K562 (cell line): ENCODE results near the gene OR10D3. TPM values are rescaled to one million over a fixed set of nuclear protein-coding genes. Genes with fewer than 3 reads are reported as not detected.
A peak's percentile ranks its signal among the peaks of the same experiment; 100 is the strongest.

Experiments used
- ATAC-seq: fragments of 200-7000 bp; cut with Tn5 transposase; 3 replicates; pipeline ENCODE4 v1.9.1; 2020; ENCODE audit warnings: moderate library complexity
- BruUV-seq: library from RNA; stranded (reverse); fragments of 400-500 nt; replicated peaks from 2 replicates; lab custom pipeline; 2021; lab: Mats Ljungman, UMichigan
- CTCF ChIA-PET: fragments of 300-600 bp; formaldehyde crosslinking; extraction: SDS; loops from one replicate; lab custom pipeline; 2021; ENCODE audit warnings: low intra/inter-chr PET ratio; lab: Yijun Ruan, JAX
- POLR2A ChIA-PET: fragments of 300-600, 350-650 bp; sonication (Branson Sonifier 250); formaldehyde crosslinking; extraction: SDS; loops from one replicate; lab custom pipeline; 2021; ENCODE audit warnings: antibody characterized with exemption, inconsistent platforms; lab: Yijun Ruan, JAX
- DNase-seq, 4 experiments: peaks; one replicate each; pipeline versions ENCODE4 v3.0.0 to v3.0.0-alpha.2; 2011 to 2018; ENCODE audit warnings: low spot score in 3 of 4, mixed read lengths in 3 of 4; ENCODE audit errors: extremely low read depth in 1 of 4
- FAIRE-seq: peaks from 2 replicates; lab custom pipeline; 2011; peaks lifted over from hg19 to GRCh38; lab: Jason Lieb, UNC
- H2AFZ ChIP-seq: 2 replicates; pipeline ENCODE4 v1.6.0; 2011; ENCODE audit warnings: low read depth, low read length, control low read depth, inconsistent platforms
- H3K27ac ChIP-seq: fragments of 200-600 bp; 3 replicates; pipeline ENCODE4 v1.8.0; 2011; ENCODE audit warnings: low read depth, mild to moderate bottlenecking, control low read depth, inconsistent platforms, low read length, moderate library complexity, mixed read lengths; ENCODE audit errors: extremely low read depth
- H3K27me3 ChIP-seq, 2 experiments: fragments of 300-600 bp in 1 of 2; 2 replicates in 1 of 2; 3 replicates in 1 of 2; pipeline versions ENCODE4 v1.6.0 to v1.8.0; 2011; ENCODE audit warnings: inconsistent platforms in 2 of 2, low read length in 2 of 2, mild to moderate bottlenecking in 1 of 2, mixed read lengths in 1 of 2, moderate library complexity in 1 of 2; ENCODE audit not compliant: control insufficient read depth in 2 of 2, insufficient read depth in 2 of 2
- H3K36me3 ChIP-seq: fragments of 300-600 bp; 3 replicates; pipeline ENCODE4 v1.8.0; 2011; ENCODE audit warnings: mild to moderate bottlenecking, low read length, inconsistent platforms; ENCODE audit not compliant: control insufficient read depth, insufficient read depth
- H3K4me1 ChIP-seq, 2 experiments: fragments of 200-600 bp in 1 of 2; replicated peaks in 1 of 2; 2 replicates in 1 of 2; 3 replicates in 1 of 2; pipeline versions ENCODE4 v1.5.1 to v1.8.0; 2011; ENCODE audit warnings: inconsistent platforms in 2 of 2, low read length in 2 of 2, mild to moderate bottlenecking in 1 of 2, mixed read lengths in 1 of 2, moderate library complexity in 1 of 2; ENCODE audit not compliant: control insufficient read depth in 2 of 2, insufficient read depth in 2 of 2
- H3K4me2 ChIP-seq: 2 replicates; pipeline ENCODE4 v1.6.1; 2011; ENCODE audit warnings: low read length, control low read depth, inconsistent platforms, mixed read lengths; ENCODE audit not compliant: insufficient read depth
- H3K4me3 ChIP-seq: fragments of 200-600 bp; sonication (generic), shearing (Covaris generic); 2 replicates; pipeline ENCODE4 v1.5.1; 2016; ENCODE audit warnings: control low read depth, inconsistent platforms
- H3K79me2 ChIP-seq: fragments of 200-600 bp; 3 replicates; pipeline ENCODE4 v1.8.0; 2011; ENCODE audit warnings: low read length, inconsistent platforms; ENCODE audit not compliant: control insufficient read depth, insufficient read depth
- H3K9ac ChIP-seq, 2 experiments: 2 replicates each; pipeline versions ENCODE4 v1.6.0 to v1.6.1; 2011; ENCODE audit warnings: low read depth in 2 of 2, low read length in 2 of 2, control low read depth in 1 of 2, inconsistent platforms in 1 of 2, mild to moderate bottlenecking in 1 of 2, mixed read lengths in 1 of 2; ENCODE audit not compliant: insufficient read depth in 1 of 2
- H3K9me1 ChIP-seq: one replicate; pipeline ENCODE4 v1.6.0; 2011; ENCODE audit warnings: inconsistent platforms, mild to moderate bottlenecking, low read length, moderate library complexity; ENCODE audit not compliant: control insufficient read depth, insufficient read depth
- H3K9me3 ChIP-seq: replicated peaks from 2 replicates; pipeline ENCODE4 v1.5.1; 2011; ENCODE audit warnings: low read depth, low read length, inconsistent platforms; ENCODE audit not compliant: control insufficient read depth, insufficient read depth
- H4K20me1 ChIP-seq: replicated peaks from 2 replicates; pipeline ENCODE4 v1.6.1; 2011; ENCODE audit warnings: low read length, inconsistent platforms, mixed read lengths; ENCODE audit not compliant: control insufficient read depth, insufficient read depth
- FOXM1 ChIP-seq, 2 experiments: fragments of 450-650 bp in 1 of 2; sonication (generic) in 1 of 2; formaldehyde crosslinking in 1 of 2; IDR thresholded peaks; 2 replicates each; pipeline versions ENCODE4 v1.6.1 to v1.9.0; 2017 to 2022; ENCODE audit warnings: low read depth in 2 of 2, mild to moderate bottlenecking in 2 of 2, missing genetic modification reagents in 1 of 2, moderate library complexity in 1 of 2
- HNRNPUL1 ChIP-seq: fragments of 200-400 bp; formaldehyde crosslinking; IDR thresholded peaks from 2 replicates; pipeline ENCODE4 v1.6.1; 2017; ENCODE audit warnings: low read length
- L3MBTL2 ChIP-seq: fragments of 450-650 bp; IDR thresholded peaks from 2 replicates; pipeline ENCODE4 v1.6.1; 2016; ENCODE audit warnings: mild to moderate bottlenecking, moderate library complexity
- REST ChIP-seq, 2 experiments: fragments of 450-650 bp; formaldehyde crosslinking in 1 of 2; IDR thresholded peaks; 2 replicates each; pipeline versions ENCODE4 v1.4.0 to v1.6.1; 2014 to 2020; ENCODE audit warnings: mild to moderate bottlenecking in 2 of 2, borderline replicate concordance in 1 of 2, low read depth in 1 of 2
- ZNF253 ChIP-seq: fragments of 250-450 bp; sonication (Bioruptor Pico); conservative IDR thresholded peaks from 2 replicates; pipeline ENCODE4 v1.6.1; 2021; ENCODE audit warnings: mild to moderate bottlenecking
- WGBS: fragments of 100-300 bp; shearing (Covaris generic); methylation state at CpG from one replicate; pipeline ENCODE4 v1.1.6; 2016; ENCODE audit warnings: low coverage, mixed read lengths; ENCODE audit not compliant: insufficient coverage; ENCODE audit errors: missing lambda C conversion rate; 5-methylcytosine and 5-hydroxymethylcytosine counted together
- in situ Hi-C: fragments of 300-500 bp; cut with MboI; formaldehyde crosslinking; loops from 4 replicates; pipeline ENCODE4 v1.15.0; 2018; ENCODE audit warnings: inconsistent platforms, mixed read lengths
- intact Hi-C: fragments of 100-400 bp; cut with micrococcal nuclease; formaldehyde crosslinking; loops from 2 replicates; pipeline ENCODE4 v1.14.2; 2022
- polyA plus RNA-seq, 8 experiments: library from polyadenylated mRNA; depleted of rRNA in 4 of 8; stranded (reverse) in 5 of 8; unstranded in 3 of 8; fragments of >200 nt; fragmentation: Nextera tagmentation in 2 of 8; fragmentation: Illumina TruSeq in 1 of 8; extraction: Ambion mirVana in 2 of 8; extraction: Trizol in 1 of 8; gene quantifications; 2 replicates each; pipeline versions ENCODE4 v1.2.1 to v1.2.3, GENCODE V29; 2011 to 2014; ENCODE audit warnings: inconsistent platforms in 1 of 8, missing spikeins in 1 of 8
- total RNA-seq, 7 experiments: library from RNA; depleted of rRNA in 6 of 7; stranded (reverse); fragments of >200 nt in 6 of 7; fragmentation: Illumina TruSeq in 2 of 7; extraction: Trizol in 2 of 7; gene quantifications; 2 replicates each; pipeline versions ENCODE4 v1.2.1 to v1.2.3, GENCODE V29; 2011 to 2021; ENCODE audit warnings: low replicate concordance in 1 of 7

The OR10D3 gene
- total and polyA plus RNA-seq, 9 of the 15 experiments (the other 6 are each of a cell fraction or from before 2014, with no cell fraction given), result 0.07 to 2.9 (median 0.80) TPM; not detected in 1

- Histone ChIP-seq H3K9me1 (no peaks in the 10 kb centered on the region), H4K20me1 (no peaks in the 10 kb centered on the region), H3K79me2 (peaks cover 4% of the 10 kb centered on the region; the same call in 2 of the 3 replicates), H3K4me3 (no peak overlapping the region), H3K9ac (no peak overlapping the region), H3K4me2 (no peak overlapping the region), H3K4me1 (peaks cover 0 to 15% of the 10 kb centered on the region in 2 experiments; a peak in 3 of 5 replicates), H2AFZ (peak overlapping the region; percentile 40; the same call in 1 of the 2 replicates), H3K36me3 (peaks cover 9% of the 10 kb centered on the region; the same call in 2 of the 3 replicates), H3K9me3 (no peaks in the 10 kb centered on the region), H3K27me3 (no peaks in the 10 kb centered on the region), H3K27ac (no peak overlapping the region)
- DNase-seq (peak; percentile 48 to 86 (median 62)), FAIRE-seq (peak; percentile 88), ATAC-seq (peak; percentile 96)
- intact Hi-C loops (loop anchor here (1.0 to 10.0 kb wide), 4 partner anchors 87 to 450 kb away; partner anchors contain the start of gene ZNF202), in situ Hi-C loops (no loop called here)
- BruUV-seq, result no TSS peak
- POLR2A ChIA-PET, result interaction anchor here (1.0 kb wide), 3 partner anchors 11 to 125 kb away, joined by 3 to 4 read pairs (median 4); no protein-coding TSS in a partner anchor
- 14% methylated on average over 4 of the region's 4 CpGs for WGBS
- CTCF ChIA-PET, result interaction anchor here (0.6 to 1.3 kb wide), 3 partner anchors 21 to 124 kb away, joined by 3 to 6 read pairs (median 4); no protein-coding TSS in a partner anchor
- TF ChIP-seq FOXM1 (IDR thresholded peaks at IDR 0.05; ENCODE audit: low read depth), result no peak
- TF ChIP-seq FOXM1 (CRISPR knock-in tag; IDR thresholded peaks at IDR 0.05; ENCODE audit: low read depth), result no peak
- TF ChIP-seq REST (IDR thresholded peaks at IDR 0.05; ENCODE audit: borderline replicate concordance), result peak; percentile 76
- TF ChIP-seq REST (CRISPR knock-in tag; IDR thresholded peaks at IDR 0.05; ENCODE audit: low read depth), result no peak
- peak; percentile 54; the same call in 1 of the 2 replicates for TF ChIP-seq L3MBTL2
- no peak for TF ChIP-seq HNRNPUL1
- TF ChIP-seq ZNF253 (CRISPR knock-in tag), result no peak
These were observed 12.1 kb downstream of the OR10D3 start for GRCh38 chr11:124195189-124195734.
